ENCODE data around the gene KCNIP4. TPM values are rescaled to one million over a fixed set of nuclear protein-coding genes. Genes with fewer than 3 reads are reported as not detected.

KCNIP4 gene
- total and polyA plus RNA-seq, 2 donors (not counting 3 experiments of a cell fraction or from before 2014, with no cell fraction given), result not detected

DNA sequence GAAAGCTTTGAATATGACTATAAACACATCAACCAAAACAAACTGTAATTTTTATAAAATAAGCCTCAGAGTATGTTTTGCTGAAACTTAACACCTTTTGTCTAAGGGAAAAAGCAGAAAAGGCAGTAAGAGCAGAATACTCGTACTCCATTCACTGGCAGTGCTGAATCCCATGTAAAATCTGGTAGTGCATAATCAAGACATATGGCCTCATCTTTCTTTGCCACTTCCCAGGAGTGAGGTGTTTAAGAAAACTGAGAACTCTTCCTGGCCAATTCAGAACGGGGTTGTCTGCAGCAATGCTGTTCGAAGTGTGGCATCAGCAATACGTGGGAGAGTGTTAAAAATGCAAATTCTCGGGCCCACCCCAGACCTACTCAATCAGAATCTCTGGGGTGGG, 946.3 kb downstream of the KCNIP4 start:
- Histone ChIP-seq H3K9me1 (replicated peaks; ENCODE audit: control insufficient read depth, extremely low read depth, insufficient read depth, low read length) (no peaks in the 10 kb centered on the region), H3K79me2 (ENCODE audit: control insufficient read depth, insufficient read depth, low read length) (no peaks in the 10 kb centered on the region), H3K9me3 (replicated peaks; ENCODE audit: control insufficient read depth, insufficient read depth, low read length) (no peaks in the 10 kb centered on the region), H4K20me1 (replicated peaks; ENCODE audit: control insufficient read depth, extremely low read depth, insufficient read depth, low read length) (no peaks in the 10 kb centered on the region), H3K27ac (ENCODE audit: insufficient read depth, low read depth, low read length) (no peak overlapping the region), H3K9ac (replicated peaks; ENCODE audit: extremely low read depth, insufficient read depth, low read length) (no peak overlapping the region), H3K4me2 (ENCODE audit: insufficient read depth, low read length) (no peak overlapping the region), H3K4me3 (replicated peaks in 1 of 3; ENCODE audit: insufficient read depth in 1 of 3, low read depth in 1 of 3, low read length in 3 of 3) (no peak overlapping the region), H3K36me3 (ENCODE audit: control insufficient read depth in 2 of 2, extremely low read depth in 1 of 2, insufficient read depth in 2 of 2, low read length in 2 of 2) (no peaks in the 10 kb centered on the region), H2AFZ (ENCODE audit: low read depth, low read length) (no peak overlapping the region), H3K4me1 (ENCODE audit: control insufficient read depth, extremely low read depth, insufficient read depth, low read length) (no peaks in the 10 kb centered on the region), H3K27me3 (ENCODE audit: control insufficient read depth in 2 of 2, insufficient read depth in 2 of 2, low read length in 2 of 2) (no peaks in the 10 kb centered on the region)
- no TSS peak for BruUV-seq (replicated peaks)
- no peak for FAIRE-seq
- intact Hi-C loops (cut with micrococcal nuclease), result no loop called here
- POLR2A ChIA-PET, result no interaction called here
- CTCF ChIA-PET, result interaction anchor here (3.9 kb wide), 1 partner anchor 229 kb away, joined by 12 read pairs; no protein-coding TSS in a partner anchor
- dilution Hi-C loops (cut with MboI; ENCODE audit: extremely low pct_ligation_motif_present, low sequenced_read_pairs), result no loop called here
- no peak for DNase-seq (ENCODE audit: low read depth, low spot score)
- no peak for TF ChIP-seq EZH2 (IDR thresholded peaks at IDR 0.05; ENCODE audit: borderline replicate concordance, low read depth, low read length, severe bottlenecking)
- no peak for TF ChIP-seq POLR2A (IDR thresholded peaks at IDR 0.05; ENCODE audit: low read depth, low read length)

GRCh38 chr4:21001490-21001889, 947.1 kb downstream of the KCNIP4 start:
- Histone ChIP-seq H3K4me2 (ENCODE audit: insufficient read depth, low read length) (no peak overlapping the region), H3K4me1 (ENCODE audit: control insufficient read depth, extremely low read depth, insufficient read depth, low read length) (no peaks in the 10 kb centered on the region), H3K9me1 (replicated peaks; ENCODE audit: control insufficient read depth, extremely low read depth, insufficient read depth, low read length) (no peaks in the 10 kb centered on the region), H3K79me2 (ENCODE audit: control insufficient read depth, insufficient read depth, low read length) (no peaks in the 10 kb centered on the region), H3K27me3 (ENCODE audit: control insufficient read depth in 2 of 2, insufficient read depth in 2 of 2, low read length in 2 of 2) (no peaks in the 10 kb centered on the region), H3K9me3 (replicated peaks; ENCODE audit: control insufficient read depth, insufficient read depth, low read length) (no peaks in the 10 kb centered on the region), H3K27ac (ENCODE audit: insufficient read depth, low read depth, low read length) (no peak overlapping the region), H3K9ac (replicated peaks; ENCODE audit: extremely low read depth, insufficient read depth, low read length) (no peak overlapping the region), H2AFZ (ENCODE audit: low read depth, low read length) (no peak overlapping the region), H4K20me1 (replicated peaks; ENCODE audit: control insufficient read depth, extremely low read depth, insufficient read depth, low read length) (no peaks in the 10 kb centered on the region), H3K36me3 (ENCODE audit: control insufficient read depth in 2 of 2, extremely low read depth in 1 of 2, insufficient read depth in 2 of 2, low read length in 2 of 2) (no peaks in the 10 kb centered on the region), H3K4me3 (replicated peaks in 1 of 3; ENCODE audit: insufficient read depth in 1 of 3, low read depth in 1 of 3, low read length in 3 of 3) (no peak overlapping the region)
- intact Hi-C loops (cut with micrococcal nuclease) (no loop called here), dilution Hi-C loops (cut with MboI; ENCODE audit: extremely low pct_ligation_motif_present, low sequenced_read_pairs) (no loop called here)
- ChIA-PET CTCF (interaction anchor here (3.9 kb wide), 1 partner anchor 228 kb away, joined by 12 read pairs; no protein-coding TSS in a partner anchor), POLR2A (no interaction called here)
- no peak for DNase-seq (ENCODE audit: low read depth, low spot score)
- no TSS peak for BruUV-seq (replicated peaks)
- no peak for FAIRE-seq
- no peak for TF ChIP-seq MYC (IDR thresholded peaks at IDR 0.05; ENCODE audit: low read depth, low read length)

Measured in endothelial cell of umbilical vein (primary cell).